Fibroblast of pulmonary artery (primary cell): Measurements from ENCODE around the gene NAA20.

ENCODE experiments used
- DNase-seq: peaks from one replicate; pipeline ENCODE4 v3.0.0-alpha.2; 2010; ENCODE audit warnings: low read depth
- H3K4me3 ChIP-seq: replicated peaks from 2 replicates; pipeline ENCODE4 v1.5.1; 2011; ENCODE audit warnings: low read depth, mild to moderate bottlenecking, control low read depth, low read length, moderate library complexity
- CTCF ChIP-seq: IDR thresholded peaks from 2 replicates; pipeline ENCODE4 v1.5.1; 2011; ENCODE audit warnings: mild to moderate bottlenecking, control low read depth, low read length, inconsistent platforms; ENCODE audit errors: missing control alignments

Gene NAA20

DNA sequence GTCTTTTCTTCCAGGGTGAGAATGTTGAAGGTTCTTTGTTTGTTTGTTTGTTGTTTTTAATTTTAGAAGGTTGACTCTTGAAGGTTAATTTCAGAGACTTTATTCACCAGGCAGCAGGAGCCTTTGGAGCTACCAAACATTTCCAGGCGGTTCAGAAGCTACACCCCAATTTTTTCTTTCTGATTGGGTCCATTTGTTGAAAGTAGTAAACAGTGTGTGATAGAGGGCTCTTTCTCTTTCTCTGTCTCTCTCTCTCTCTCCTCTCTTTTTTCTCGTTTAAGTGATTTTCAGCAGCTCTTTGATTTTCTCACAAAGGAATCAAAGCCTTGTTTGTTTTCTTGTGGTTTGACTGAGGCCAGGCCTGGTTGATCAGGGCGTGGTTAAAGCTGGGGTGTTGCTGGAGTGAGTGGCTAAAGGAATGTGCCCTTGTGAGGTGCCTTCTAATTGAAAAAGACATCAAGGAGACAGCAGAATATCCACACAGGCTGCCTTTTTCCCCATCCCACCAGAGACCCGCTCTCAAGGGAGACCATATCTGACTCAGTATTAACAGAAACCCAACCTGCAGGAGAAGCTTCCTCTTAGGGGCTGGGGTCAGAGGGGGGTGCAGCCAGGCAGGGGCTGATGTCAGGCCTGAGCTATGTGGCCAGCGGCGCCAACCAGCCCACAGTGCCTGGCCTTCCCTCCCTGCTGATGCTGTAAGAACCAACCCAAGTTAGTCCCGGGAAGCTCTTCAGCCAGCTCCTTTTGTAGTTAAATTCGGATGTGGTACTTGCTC, 40.4 kb upstream of the NAA20 start:
- DNase-seq = peak; percentile 79
- no peak for TF ChIP-seq CTCF
- H3K4me3 ChIP-seq = peak overlapping the region; percentile 89

GRCh38 chr20:19977373-19977770, 39.8 kb upstream of the NAA20 start:
- no peak for DNase-seq
- TF ChIP-seq CTCF = no peak
- peak overlapping the region; percentile 89 for H3K4me3 ChIP-seq

- DNase-seq = no peak
- H3K4me3 ChIP-seq = peak overlapping the region; percentile 89
- TF ChIP-seq CTCF = no peak
Observed at GRCh38 chr20:19978511-19979210, 38.5 kb upstream of the NAA20 start.

GRCh38 chr20:19981031-19981451, 36.1 kb upstream of the NAA20 start:
- no peak for TF ChIP-seq CTCF
- no peak for DNase-seq
- H3K4me3 ChIP-seq = no peak overlapping the region

GRCh38 chr20:19986419-19986818, 30.7 kb upstream of the NAA20 start:
- H3K4me3 ChIP-seq = no peak overlapping the region
- no peak for TF ChIP-seq CTCF
- DNase-seq = peak; percentile 68

DNA sequence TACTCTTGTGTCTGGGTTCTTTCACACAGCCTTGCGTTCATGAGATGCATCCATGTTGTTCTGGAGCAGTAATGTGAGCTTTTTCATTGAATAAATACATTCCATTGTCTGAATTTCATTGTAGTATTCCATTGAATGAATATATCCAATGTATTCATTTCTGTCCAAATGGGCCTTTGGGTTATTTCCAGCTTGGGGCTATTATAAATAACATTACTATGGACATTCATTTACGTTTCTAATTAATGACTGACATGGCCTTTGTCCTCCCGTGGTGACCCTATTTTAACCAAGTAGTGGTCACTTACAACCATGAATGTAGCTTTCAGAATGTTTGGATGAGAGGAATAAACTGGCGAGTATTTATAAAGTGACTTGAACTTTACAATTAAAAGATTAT, 30.1 kb upstream of the NAA20 start:
- no peak for DNase-seq
- no peak for TF ChIP-seq CTCF

More for the DNA sequence above, 30.1 kb upstream of the NAA20 start:
- H3K4me3 ChIP-seq = no peak overlapping the region
